HG03520 (cell line): ENCODE results near the gene LCLAT1.

Source experiments
- ATAC-seq: cut with Tn5 transposase; IDR thresholded peaks from one replicate; pipeline ENCODE4 v1.9.1; 2021; ENCODE audit warnings: mild to moderate bottlenecking, moderate library complexity; ENCODE audit not compliant: unreplicated experiment

LCLAT1 gene

GRCh38 chr2:30663806-30664205 is 216.8 kb downstream of the LCLAT1 start:
- ATAC-seq = no peak

DNA sequence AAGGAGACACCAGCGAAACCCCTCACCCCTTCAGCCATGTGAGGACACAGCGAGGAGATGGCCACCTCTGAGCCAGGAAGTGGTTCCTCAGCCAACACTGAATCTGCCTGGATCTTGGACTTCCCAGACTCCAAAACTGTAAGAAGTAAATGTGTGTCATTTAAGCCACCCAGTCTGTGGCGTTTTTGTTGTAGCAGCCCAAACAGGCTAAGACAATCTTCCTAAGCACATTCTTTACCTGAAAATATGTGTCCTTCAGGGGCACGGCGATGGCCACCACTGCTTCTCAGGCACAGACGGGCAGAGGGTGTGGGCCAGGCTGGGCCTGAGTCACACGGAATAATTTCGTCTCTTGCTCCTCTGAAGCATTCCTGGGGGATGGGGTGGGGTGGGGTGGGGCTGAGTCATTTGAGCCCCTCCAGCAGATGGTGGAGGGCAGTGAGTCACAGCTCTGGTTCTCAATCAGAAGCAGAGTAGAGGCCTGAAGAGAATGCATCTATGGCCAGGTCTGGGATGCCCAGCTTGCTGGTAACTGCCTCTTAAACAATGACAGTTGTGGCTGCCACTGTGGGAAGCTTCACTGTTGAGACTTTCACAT is 217.8 kb downstream of the LCLAT1 start:
- no peak for ATAC-seq

GRCh38 chr2:30665761-30666265 is 218.8 kb downstream of the LCLAT1 start:
- ATAC-seq = no peak

- no peak for ATAC-seq
Measured at GRCh38 chr2:30666266-30666874, 219.3 kb downstream of the LCLAT1 start.

- no peak for ATAC-seq
Measured at GRCh38 chr2:30670453-30670852, 223.4 kb downstream of the LCLAT1 start.

GRCh38 chr2:30673127-30673526 is 226.1 kb downstream of the LCLAT1 start:
- no peak for ATAC-seq

- no peak for ATAC-seq
Measured at GRCh38 chr2:30675758-30676157, 228.7 kb downstream of the LCLAT1 start.

- no peak for ATAC-seq
Measured at GRCh38 chr2:30677231-30677630, 230.2 kb downstream of the LCLAT1 start.

- no peak for ATAC-seq
Measured at GRCh38 chr2:30677861-30678385, 230.9 kb downstream of the LCLAT1 start.

DNA sequence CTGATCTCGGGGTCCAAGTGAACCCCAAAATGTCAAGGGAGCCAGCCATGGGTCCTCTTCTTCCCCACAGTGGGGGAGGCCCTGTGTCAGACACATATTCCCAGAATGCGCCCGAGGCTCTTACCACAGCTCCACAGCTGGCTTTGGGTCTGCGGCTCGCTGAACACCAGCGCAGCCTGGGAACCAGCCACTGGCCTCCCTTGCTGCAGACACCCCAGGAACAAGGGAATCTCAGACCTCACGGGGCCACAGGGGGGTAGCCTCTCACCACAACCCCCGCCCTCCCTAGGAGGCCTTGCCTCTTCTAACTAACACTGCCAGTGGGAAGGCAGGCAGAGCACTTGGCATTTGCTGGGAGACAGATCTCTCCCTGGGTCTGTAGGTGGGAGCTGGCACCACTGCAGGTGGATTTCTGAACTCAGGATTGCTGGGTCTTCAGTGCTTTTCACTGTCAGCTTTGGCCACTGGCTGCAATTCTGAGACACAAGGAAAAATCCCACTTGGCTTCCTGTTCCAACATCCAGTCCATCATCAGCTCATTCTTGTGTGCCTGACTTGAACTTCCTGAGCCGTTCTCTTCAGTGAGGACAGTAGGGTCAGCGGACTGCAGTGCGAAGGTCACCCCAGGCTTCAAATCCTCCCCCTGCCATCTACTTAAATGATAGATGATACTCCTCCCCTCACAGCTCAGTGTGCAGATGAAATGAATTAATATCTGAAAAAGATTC is 231.5 kb downstream of the LCLAT1 start:
- ATAC-seq = no peak

- ATAC-seq = no peak
Measured at GRCh38 chr2:30679426-30680088, 232.5 kb downstream of the LCLAT1 start.

- ATAC-seq = no peak
Measured at GRCh38 chr2:30680121-30680520, 233.1 kb downstream of the LCLAT1 start.

- no peak for ATAC-seq
Measured at GRCh38 chr2:30681022-30681421, 234.0 kb downstream of the LCLAT1 start.

DNA sequence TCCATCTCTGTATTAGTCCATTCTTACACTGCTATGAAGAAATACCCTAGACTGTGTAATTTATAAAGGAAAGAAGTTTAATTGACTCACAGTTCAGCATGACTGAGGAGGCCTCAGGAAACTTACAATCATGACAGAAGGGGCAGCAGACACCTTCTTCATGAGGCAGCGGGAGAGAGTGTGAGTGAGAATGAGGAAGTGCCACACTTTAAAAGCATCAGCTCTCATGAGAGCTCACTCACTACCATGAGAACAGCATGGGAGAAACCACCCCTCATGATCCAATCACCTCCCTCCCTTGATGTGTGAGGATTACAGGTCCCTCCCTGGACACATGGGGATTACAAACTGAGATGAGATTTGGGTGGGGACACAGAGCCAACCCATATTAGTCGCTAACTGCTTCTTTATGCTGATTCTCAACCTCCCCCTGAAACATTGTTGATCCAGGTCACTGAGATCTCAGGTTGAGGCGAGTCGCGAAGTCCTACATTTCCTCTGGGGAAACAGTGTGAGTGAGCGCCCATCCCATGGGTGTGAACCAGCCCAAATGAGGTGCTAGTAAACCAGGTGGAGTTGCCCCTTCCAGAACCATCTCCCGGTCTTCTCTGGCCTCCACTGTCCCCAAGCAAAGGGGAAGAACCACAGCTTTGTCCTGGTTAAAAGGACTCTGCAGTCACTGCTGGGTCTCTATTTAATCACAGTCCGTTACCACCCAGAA is 236.3 kb downstream of the LCLAT1 start:
- no peak for ATAC-seq

DNA sequence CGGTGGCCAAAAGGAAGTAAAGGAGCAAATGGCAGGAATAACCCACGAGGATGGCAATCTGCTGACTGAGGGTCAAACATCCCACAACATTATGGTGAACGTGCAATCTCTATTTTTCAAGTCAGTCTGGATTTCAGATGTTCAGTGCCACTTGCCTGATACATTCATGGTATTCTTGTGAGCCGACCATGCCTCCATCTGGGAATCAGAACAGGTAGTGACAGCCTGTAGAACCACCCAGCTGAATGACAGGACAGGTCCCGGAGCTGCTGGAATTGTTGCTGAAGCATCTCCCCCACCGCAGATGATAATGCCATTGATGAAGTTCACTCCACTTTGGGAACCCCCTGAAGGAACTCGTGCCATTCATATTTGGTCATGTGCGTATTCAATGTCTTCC is 237.0 kb downstream of the LCLAT1 start:
- no peak for ATAC-seq

DNA sequence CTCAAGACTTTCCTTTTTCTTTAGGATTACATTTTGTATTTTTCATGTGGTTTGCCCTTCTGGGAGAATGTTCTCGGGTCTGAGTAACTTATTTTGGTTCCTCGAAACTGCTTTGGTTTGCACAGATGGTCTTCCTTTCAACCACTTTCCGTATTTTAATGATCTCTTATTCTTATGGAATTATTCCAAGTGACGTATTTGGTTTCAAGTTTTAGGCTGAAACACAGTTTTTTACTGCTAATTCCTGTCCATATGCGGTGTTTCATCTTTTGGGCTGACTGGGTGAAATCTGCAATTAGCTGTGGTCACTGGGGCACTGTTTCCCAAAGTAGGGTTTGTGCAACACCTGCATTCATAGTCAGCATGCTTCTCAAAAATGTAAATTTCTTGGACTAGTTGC is 237.5 kb downstream of the LCLAT1 start:
- no peak for ATAC-seq

GRCh38 chr2:30684996-30685395 is 237.9 kb downstream of the LCLAT1 start:
- ATAC-seq = no peak

- ATAC-seq = no peak
Measured at GRCh38 chr2:30686000-30686399, 239.0 kb downstream of the LCLAT1 start.

- ATAC-seq = no peak
Measured at GRCh38 chr2:30686669-30687068, 239.6 kb downstream of the LCLAT1 start.

- ATAC-seq = no peak
Measured at GRCh38 chr2:30688956-30689401, 241.9 kb downstream of the LCLAT1 start.
